Hematopoietic multipotent progenitor cell treated with erythropoietin and hydrocortisone succinate and interleukin-3 and kit ligand, for 17 days (in vitro differentiated cells): Measurements from ENCODE around the gene ASTN2.
"Not testable (repeated sequence)": the region's sequence is repeated elsewhere in the genome, so short reads cannot be mapped to it uniquely, and the experiment has no call there.

Experiments used
- DNase-seq: peaks from one replicate; pipeline ENCODE4 v3.0.0-alpha.2; 2015; ENCODE audit warnings: low spot score

The ASTN2 gene

GRCh38 chr9:116917895-116918508 is 496.9 kb downstream of the ASTN2 start:
- not testable (repeated sequence) for DNase-seq

GRCh38 chr9:116913536-116913935 is 501.3 kb downstream of the ASTN2 start:
- DNase-seq: no peak

GRCh38 chr9:116910201-116910600 is 504.7 kb downstream of the ASTN2 start:
- no peak for DNase-seq

GRCh38 chr9:116907989-116908388 is 506.9 kb downstream of the ASTN2 start:
- DNase-seq: no peak

- no peak for DNase-seq
Measured at GRCh38 chr9:116905171-116905588, 509.7 kb downstream of the ASTN2 start.

GRCh38 chr9:116904165-116904564 is 510.7 kb downstream of the ASTN2 start:
- DNase-seq: no peak

- DNase-seq: no peak
Measured at GRCh38 chr9:116901260-116901659, 513.6 kb downstream of the ASTN2 start.

GRCh38 chr9:116900543-116900942 is 514.3 kb downstream of the ASTN2 start:
- DNase-seq: no peak

GRCh38 chr9:116900007-116900367 is 514.9 kb downstream of the ASTN2 start:
- no peak for DNase-seq

- no peak for DNase-seq
Measured at GRCh38 chr9:116899337-116900006, 515.4 kb downstream of the ASTN2 start.

GRCh38 chr9:116898131-116898530 is 516.7 kb downstream of the ASTN2 start:
- DNase-seq: not testable (repeated sequence)

- no peak for DNase-seq
Measured at GRCh38 chr9:116897201-116897600, 517.7 kb downstream of the ASTN2 start.

GRCh38 chr9:116895961-116896360 is 518.9 kb downstream of the ASTN2 start:
- DNase-seq: no peak

GRCh38 chr9:116891424-116891823 is 523.4 kb downstream of the ASTN2 start:
- no peak for DNase-seq

GRCh38 chr9:116888476-116888875 is 526.4 kb downstream of the ASTN2 start:
- DNase-seq: not testable (repeated sequence)

GRCh38 chr9:116888066-116888465 is 526.8 kb downstream of the ASTN2 start:
- no peak for DNase-seq

- no peak for DNase-seq
Measured at GRCh38 chr9:116883676-116884075, 531.2 kb downstream of the ASTN2 start.

GRCh38 chr9:116877072-116877471 is 537.8 kb downstream of the ASTN2 start:
- DNase-seq: no peak

- no peak for DNase-seq
Measured at GRCh38 chr9:116875576-116875975, 539.3 kb downstream of the ASTN2 start.

- no peak for DNase-seq
Measured at GRCh38 chr9:116873937-116874914, 540.6 kb downstream of the ASTN2 start.

- no peak for DNase-seq
Measured at GRCh38 chr9:116873491-116873890, 541.4 kb downstream of the ASTN2 start.

- DNase-seq: no peak
Measured at GRCh38 chr9:116870566-116870965, 544.3 kb downstream of the ASTN2 start.

- DNase-seq: no peak
Measured at GRCh38 chr9:116868201-116868600, 546.7 kb downstream of the ASTN2 start.
